NCI-H524 (cell line): ENCODE data around the gene TUBGCP6.

ENCODE experiments used
- DNase-seq, 2 experiments: peaks; one replicate each; lab custom pipeline; 2025; lab: John Stamatoyannopoulos, UW

TUBGCP6 gene

DNA sequence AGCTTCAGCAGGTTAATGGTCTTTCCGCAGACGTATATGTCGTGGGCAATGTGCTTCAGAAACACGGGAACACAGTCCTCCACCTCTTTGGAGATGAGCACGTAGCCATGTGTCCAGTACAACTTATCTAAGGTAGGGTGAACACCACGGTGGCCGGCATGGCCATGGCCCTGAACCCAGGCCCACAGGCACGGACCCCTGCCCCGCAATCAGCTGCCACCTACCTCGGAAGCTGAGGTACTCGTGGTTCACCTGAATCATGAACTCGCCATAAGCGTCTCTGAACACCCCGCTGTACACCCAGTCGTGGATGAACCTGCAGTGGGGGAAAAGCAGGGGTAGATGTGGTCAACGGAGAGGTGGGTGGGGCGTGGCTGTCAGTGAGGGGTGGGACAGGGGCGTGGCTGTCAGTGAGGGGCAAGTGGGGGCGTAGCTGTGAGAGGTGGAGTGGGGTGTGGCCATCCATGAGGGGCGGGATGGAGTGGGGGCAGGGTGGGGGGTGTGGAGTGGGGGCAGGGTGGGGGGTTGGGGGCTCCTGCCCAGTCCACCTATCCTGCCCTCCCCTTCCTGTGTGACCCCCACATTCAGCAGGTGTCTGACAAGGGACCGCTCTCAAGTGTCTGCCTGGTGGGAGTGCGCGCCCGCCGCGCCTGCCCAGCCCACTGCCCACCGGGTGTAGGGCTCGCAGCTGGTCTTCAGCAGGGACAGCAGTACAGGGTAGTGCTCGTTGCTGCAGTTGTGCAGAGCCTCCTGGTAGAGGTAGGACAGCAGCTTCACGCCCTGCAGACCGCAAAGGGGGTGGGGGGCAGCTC, 18.6 kb downstream of the TUBGCP6 start:
- DNase-seq, result no peak

DNA sequence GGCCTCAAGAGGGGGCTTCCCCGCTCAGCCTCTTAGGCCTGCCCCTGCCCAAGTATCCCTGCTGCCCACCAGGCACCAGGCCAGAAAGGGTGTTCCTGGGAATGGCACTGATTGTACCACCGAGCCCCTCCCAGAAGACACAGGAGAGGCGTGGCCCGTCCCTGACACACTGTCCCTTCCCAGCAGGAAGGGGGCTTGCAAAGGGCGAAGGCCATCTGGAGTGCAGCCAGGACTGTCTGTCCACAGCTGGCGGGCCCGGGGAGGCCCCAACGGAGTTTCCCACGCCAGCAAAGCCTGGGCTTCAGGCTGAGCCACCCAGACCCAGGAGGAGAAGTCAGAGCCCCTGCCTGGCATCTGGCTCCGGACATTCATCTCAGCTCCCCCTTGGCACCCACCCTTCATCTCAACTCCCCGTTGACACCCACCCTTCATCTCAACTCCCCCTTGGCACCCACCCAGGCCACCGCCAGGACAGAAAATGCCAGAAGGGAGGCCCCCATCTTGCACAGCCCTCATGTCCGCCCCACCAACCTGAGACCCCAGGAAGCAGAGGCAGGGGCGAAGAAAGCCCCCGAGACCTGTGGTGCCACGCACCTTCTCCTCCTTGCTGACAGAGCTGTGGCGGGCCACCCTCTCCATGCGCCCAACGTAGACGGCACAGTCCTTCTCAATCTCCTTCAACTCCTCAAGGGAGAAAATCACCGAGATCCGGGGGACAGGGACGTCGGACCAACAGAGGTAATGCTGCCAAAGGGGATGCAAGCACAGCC, 19.4 kb downstream of the TUBGCP6 start:
- DNase-seq, result no peak

DNA sequence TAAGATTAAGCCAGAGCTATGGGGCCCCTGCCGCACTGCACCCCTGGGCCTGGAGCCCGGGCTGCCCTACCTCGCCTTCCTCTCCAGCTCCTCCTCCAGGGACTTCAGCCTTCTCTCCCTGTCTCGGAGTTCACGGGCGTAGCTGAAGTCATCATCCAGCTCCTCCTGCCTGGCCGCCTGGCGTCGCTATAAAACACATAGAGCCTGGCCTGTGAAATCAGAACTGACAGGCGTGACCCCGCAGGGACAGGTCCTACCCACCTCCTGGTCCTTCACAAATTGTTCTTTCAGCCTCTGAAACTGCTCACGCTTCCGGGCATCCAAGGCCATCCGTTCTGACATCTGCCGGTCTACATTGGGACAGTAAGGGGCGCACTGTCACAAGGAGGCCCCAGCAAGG, 20.8 kb downstream of the TUBGCP6 start:
- no peak for DNase-seq

DNA sequence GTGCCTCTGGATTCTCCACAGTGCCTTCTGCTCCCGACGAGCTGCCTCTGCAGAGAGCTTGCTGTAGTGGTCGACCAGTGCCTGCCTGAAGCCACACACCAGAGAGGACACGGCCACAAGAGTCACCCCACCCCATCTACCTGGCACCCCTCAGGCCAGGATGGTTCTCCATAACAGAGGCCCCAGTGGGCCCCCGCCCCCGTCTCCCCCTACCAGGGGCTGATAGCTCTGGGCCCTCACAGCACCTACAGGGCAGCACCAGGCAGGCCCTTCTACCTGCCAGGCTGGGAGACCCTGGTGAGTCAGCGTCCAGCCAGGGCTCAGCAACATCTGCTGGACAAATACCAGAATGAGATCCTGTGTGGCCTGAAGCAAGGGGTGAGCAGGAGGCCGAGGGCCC, 22.3 kb downstream of the TUBGCP6 start:
- DNase-seq, result no peak

DNA sequence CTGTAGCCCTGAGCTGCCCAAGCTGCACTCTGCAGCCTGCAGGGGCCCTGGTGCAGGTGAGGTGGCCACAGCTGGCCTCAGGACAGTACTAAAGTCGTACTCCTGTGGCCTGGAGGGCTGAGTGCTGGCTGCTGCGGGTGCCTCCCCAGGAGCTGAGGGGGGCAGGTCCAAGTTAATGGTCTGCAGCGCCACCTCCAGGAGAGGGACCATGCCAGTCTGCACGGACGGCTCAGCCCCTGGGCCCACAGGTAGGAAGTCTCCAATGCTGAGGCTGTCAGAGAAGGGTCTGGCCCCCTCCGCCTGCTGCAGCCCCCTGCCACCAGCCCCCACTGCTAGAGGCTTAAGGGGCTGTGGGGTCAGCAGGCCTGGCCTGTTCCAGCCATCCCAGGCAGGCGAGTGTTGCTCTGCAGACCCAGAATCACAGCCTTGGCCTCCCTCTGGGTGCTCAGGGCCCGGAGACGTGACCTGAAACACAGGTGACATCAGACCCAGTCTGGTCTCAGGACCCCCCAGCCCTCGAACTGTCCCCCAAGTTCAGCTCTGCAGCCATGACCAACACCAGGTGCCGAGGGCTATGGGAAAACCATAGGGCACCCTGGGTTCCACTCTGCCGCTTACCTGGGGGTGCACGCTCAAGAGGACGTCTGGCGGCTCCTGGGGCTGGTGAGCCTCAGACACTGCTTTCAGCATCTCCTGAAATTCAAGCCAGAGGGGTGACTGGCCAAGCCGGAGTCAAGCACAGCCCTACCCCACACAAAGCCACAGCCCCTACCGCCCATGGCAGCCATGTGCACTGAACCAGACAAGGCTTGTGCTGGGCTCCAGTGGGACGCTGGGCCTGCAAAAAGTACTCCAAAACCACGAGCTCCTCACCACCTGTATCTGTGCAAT, 23.2 kb downstream of the TUBGCP6 start:
- DNase-seq, result no peak

DNA sequence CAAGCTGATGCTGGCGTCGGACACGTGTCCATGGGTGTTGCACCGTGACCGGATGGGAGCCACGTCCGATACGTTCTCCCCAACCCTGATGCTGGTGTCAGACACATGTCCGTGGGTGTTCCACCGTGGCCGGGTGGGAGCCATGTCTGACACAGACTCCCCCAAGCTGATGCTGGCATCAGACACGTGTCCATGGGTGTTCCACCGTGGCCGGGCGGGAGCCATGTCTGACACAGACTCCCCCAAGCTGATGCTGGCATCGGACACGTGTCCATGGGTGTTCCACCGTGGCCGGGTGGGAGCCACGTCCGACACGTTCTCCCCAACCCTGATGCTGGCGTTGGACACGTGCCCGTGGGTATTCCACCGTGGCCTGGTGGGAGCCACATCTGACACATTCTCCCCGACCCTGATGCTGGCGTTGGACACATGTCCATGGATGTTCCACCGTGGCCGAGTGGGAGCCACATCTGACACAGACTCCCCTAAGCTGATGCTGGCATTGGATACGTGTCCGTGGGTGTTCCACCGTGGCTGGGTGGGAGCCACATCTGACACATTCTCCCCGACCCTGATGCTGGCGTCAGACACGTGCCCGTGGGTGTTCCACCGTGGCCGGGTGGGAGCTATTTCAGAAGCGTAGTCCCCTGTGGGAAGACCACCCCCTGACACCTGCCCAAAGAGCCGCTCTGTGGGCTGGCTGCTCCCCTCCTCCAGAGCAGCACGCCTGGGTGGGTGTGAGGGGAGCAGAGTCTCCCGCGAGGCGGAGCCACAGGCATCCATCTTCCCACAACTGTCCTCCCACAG, 24.0 kb downstream of the TUBGCP6 start:
- no peak for DNase-seq

DNA sequence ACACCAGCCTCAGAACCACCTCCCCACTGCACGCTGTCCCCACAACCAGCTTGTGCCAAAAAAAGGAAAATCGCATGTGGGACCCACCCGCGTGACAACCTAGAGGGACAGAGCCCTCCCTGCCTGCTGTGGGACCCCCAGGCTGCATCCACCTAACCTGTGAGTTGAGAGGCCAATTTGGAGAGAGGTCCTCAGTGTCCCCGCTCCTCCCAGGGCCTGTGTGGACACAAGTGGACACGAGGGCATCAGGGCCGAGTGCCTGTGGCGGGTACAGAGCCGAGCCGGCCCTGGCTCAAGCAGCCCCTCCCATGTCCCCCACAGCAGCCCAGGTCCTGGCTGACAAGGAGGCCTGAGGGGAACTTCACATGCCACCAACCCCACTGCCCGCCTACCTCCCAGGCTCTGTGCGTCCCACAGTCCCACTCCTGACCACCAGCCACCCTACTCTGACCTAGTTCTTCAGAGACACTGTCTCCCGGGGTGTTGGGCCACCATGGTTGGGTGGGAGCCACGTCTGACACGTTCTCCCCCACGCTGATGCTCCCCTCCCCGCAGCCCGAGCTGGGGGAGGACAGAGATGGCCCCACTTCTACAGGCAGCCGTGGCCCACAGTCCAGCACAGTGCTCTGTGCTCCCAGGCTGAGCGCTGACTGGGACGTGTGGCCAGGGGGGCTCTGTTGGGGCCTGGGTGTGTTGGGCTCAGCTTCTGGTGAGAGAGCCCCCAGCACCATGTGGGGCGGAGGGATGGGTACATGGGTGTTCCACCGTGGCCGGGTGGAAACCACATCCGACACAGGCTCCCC, 24.8 kb downstream of the TUBGCP6 start:
- DNase-seq, result no peak

DNA sequence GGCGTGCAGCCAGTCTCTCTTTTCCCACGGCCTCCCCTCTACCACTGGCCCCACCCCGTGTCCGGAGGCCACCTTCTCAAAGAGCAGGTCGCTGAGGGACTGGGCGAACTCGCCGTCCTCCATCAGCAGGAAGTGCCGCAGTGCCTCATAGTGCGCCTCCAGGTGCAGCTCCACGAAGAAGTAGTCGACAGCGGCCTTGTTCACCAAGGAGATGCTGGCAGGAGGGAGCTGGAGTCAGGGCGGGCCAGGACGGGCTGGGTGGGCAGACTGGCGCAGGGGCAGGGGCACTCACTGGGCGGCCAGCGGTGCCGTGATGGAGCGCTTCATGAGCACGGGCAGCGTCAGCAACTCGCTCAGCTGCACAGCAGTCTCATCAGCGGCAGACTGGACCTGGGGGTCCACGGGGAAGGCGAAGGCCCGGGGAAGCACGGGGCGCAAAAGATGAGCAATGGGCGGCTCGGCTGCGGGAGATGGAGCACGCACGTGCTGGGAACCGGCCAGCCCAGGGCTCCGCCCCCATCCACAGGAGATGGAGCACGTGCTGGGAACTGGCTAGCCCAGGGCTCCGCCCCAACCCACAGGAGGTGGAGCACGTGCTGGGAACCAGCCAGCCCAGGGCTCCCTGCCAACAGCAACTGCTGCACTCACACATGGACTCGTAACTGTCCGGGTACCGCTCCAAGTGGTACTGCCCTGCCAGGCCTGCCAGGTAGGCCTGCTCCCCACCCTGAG, 25.7 kb downstream of the TUBGCP6 start:
- DNase-seq, result peak in 1 of 2 experiments; percentile 17

DNA sequence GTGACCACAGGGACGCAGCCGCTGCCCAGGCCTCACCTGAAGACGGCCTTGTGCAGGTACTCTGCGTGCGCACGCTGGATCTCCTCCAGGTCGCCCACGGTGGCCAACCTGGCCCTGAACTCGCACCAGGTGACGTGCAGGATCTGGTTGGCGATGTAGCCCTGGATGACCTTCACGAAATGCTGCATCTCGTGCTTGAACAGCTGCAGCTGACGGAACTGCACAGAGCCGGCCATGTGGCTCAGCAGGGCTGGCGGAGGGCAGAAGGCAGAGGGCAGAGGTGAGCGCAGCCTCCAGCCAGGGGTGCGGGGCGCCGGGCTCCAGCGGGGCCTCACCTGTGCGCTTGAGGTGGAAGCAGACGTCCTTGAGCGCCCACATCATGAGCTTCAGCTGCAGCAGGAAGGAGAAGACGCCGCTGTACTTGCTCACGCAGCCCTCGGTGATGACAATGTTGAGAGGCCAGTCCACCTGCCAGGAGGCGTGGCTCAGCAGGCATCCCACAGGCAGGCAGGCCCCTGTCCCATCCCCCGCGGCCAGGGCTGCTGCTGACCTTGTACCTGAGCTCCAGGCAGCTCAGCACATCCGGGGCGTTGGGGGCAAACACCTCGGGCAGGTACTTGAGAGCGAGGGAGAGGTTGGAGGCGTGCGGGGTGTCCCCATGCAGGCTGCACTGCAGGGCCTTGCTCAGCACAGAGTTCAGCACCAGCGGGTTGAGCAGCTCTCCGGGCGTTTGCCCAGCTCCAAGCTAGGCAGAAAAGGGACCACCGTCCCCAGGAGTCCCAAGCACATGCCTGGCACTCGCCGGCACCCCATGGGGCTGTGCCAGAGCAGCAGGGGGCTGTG, 26.4 kb downstream of the TUBGCP6 start:
- no peak for DNase-seq

DNA sequence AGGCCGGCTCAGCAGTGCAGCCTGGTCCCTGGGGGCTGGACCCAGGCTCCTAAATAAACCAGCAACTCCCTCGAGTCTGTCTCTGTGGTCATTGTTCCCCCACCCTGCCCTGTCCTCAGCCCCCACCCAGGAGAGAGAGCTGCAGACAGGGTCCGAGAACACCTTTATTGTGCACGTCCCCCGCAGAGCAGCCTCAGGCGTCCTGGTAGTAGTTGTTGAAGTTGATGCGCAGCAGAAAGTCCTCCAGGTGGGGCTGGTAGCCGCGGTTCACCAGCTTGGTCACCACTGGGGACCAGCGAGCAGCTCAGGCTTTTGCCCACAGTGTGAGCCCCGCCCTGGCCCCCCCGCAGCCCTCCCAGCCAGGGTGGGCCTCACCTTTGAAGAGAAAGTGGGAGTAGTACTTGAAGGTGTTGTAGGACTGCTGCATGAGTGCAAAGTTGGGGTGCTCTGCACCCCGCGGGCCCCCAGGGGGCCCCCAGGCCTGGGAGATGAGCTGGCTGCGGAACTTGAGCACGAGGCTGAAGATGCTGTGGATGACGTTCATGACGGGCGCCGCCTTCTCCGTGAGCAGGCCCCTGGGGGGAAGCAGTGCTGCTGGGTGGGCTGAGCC, 27.2 kb downstream of the TUBGCP6 start:
- DNase-seq, result no peak

DNA sequence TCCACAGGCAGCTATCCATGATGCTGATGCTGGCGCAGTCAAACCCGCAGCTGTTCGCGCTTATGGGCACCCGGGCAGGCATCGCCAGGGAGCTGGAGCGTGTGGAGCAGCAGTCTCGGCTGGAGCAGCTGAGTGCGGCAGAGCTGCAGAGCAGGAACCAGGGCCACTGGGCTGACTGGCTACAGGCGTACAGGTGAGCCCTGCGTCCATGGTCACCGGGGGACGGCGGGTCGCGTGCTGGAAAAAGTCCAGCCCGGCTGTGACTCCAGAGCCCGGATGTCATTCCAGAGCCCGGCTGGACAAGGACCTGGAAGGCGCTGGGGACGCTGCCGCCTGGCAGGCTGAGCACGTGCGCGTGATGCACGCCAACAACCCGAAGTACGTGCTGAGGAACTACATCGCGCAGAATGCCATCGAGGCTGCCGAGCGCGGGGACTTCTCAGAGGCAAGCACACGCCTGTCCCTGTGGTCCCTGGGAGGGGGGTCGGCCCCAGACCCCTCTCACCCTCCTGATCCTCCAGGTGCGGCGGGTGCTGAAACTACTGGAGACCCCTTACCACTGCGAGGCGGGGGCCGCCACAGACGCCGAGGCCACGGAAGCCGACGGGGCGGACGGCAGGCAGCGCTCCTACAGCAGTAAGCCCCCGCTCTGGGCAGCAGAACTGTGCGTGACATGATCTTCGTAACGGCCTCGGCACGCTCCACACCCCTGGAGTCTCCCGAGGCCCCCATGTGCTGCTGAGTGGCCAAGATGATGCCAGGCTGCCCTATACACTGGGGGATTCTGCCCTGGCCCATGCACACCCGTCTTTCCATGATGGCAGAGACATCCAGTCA, 27.9 kb downstream of the TUBGCP6 start:
- DNase-seq, result no peak

DNA sequence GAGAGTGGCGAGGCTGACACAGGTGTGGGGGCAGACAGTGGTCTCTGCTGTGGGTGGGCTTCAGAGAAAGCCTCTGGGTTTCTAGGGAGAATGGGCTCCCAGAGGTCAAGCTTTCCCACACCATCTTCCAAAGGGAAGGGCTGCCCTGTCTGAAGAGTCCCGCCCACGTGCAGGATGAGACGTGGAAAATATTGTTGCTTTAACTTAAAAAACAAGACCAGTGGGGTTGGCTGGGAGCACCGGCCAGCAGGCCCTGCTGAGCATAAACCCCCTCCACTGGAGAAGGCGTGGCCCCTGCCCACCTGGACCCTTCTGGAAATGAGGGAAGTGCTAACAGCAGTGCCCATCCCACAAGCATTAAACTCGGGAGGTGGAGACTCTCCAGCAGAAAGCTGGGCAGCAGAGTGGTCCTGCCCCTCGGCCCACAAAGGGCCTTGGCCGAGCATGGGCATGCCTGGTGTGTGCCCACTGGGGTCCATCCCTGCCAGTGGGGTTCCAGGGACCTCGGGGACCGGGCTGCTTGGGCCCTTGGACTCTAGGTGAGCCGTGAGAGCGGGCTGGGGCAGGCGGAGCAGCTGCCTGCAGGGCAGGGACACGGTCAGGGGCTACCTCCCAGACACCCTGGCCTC, 28.7 kb downstream of the TUBGCP6 start:
- no peak for DNase-seq

DNA sequence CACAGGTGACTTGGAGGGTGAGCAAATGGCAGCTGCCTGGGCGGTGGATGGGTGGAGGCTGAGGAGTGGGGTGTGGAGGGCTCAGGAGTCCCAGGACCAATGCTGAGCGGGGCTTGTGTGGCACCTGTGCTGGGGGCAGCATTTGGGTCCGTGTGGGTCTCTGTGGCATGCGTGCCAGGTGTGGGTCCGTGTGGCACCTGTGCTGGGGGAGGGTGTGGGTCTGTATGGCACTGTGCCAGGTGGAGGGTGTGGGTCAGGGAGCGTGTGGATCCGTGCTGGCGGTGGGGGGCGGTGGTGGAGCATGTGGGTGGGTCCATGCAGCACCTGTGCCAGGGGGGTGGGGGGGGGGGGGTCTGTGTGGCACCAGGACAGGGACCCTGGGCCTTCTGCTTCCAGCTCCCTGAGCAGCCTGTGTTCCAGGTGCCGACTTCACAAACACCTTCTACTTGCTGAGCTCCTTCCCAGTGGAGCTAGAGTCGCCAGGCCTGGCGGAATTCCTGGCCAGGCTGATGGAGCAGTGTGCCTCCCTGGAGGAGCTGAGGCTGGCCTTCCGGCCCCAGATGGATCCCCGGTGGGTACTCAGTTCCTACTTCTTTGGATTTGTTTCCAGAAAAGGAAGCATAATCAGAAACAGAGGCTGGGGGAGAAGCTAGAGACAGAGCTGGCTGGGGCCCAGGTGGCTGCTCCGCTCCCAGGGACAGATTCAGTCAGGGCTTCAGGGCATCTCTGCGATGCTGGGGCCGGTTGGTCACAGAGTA, 29.3 kb downstream of the TUBGCP6 start:
- no peak for DNase-seq

DNA sequence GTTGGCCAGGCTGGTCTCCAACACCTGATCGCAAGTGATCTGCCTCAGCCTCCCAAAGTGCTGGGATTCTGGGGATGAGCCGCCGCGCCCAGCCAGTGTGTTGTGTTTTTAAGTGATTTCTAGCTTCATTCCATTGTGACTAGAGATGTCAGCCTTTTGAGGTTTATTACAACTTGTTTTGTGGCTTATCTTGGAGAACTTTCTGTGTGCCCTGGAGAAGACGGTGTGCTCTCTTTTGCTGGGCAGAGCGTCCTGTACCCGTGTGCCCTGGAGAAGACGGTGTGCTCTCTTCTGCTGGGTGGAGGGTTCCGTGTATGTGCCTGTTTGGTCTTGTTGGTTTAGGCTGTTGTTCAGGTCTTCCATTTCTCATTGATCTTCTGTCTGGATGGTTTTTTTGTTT, 31.6 kb downstream of the TUBGCP6 start:
- DNase-seq, result no peak

DNA sequence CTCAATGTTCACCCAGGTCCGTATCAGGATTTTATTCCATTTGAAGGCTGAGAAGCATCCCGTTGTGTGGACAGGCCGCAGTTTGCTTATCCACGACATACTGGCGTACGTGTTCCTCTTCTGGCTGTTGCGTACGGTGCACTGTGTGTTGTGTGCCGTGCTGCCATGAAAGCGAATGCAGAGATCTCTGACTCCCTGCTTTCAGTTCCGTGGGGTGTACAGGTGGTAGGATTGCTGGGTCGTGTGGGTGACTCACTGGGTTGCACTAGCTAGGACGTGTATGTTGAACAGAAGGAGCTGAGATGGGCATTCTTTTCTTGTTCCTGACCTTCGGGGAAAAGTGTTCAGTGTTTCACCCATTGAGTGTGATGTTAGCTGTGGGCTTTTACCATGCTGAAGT, 33.7 kb downstream of the TUBGCP6 start:
- DNase-seq, result no peak

DNA sequence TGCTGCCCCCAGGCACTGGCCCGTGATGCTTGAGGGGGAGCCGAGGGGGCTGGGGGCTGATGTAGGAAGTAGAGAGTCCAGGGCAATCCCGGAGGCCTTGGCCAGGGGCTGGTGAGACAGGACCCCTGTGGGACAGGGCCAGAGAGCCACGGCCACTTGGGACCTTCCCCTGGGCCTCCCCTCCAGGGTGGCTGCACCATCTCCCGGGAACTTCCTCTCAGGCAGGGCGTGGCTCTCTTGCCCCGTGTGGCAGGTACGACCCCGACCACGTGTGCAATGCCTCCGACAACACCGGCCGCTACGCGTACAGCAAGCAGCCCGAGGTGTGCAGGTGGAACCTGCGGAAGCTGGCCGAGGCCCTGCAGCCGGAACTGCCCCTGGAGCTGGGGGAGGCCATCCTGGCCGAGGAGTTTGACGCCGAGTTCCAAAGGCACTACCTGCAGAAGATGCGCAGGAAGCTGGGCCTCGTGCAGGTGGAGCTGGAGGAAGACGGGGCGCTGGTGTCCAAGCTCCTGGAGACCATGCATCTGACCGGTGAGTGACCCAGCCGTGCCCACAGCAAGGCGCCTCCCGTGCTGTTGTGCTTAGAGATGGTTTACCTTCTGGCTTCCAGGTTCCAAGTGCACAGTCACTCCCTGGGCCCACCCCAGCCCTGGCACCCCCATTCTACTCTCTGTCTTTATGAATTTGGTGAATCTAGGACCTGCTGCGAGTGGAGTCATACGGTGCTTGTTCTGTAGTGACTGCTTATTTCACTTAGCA, 34.3 kb downstream of the TUBGCP6 start:
- no peak for DNase-seq
